ENCODE data around the gene USHBP1. TPM values are rescaled to one million over a fixed set of nuclear protein-coding genes. Genes with fewer than 3 reads are reported as not detected.
A peak's percentile ranks its signal among the peaks of the same experiment; 100 is the strongest.

USHBP1 gene
- total RNA-seq, 2 experiments from 2014 or later, result 0.20 TPM; not detected in 1

DNA sequence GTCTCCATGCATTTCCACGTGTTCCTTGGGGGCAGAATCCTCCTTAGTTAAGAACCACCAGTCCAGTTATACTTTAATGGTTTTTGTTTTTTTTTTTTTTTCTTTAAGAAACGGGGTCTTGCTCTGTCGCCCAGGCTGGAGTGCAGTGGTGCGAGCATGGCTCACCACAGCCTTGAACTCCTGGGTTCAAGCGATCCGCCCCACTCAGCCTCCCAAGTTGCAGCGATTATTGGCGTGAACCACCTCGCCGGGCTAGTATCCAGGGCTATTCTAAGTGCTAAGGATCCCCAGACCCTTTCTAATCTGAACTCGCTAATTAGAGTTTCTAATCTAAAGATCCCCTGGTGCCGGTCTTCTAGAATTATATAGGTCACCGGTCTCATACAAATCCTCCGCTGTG lies 29.1 kb upstream of the USHBP1 start:
- H3K27me3 Mint-ChIP-seq (ENCODE audit: low read depth), result no peaks in the 10 kb centered on the region
- H3K27ac Mint-ChIP-seq, result no peak overlapping the region
- no peak overlapping the region for H3K4me3 Mint-ChIP-seq
- DNase-seq, result no peak
- H3K9me3 Mint-ChIP-seq, result no peaks in the 10 kb centered on the region
- peaks cover 8% of the 10 kb centered on the region for H3K4me1 Mint-ChIP-seq (ENCODE audit: low read depth)
- peaks cover 4% of the 10 kb centered on the region for H3K36me3 Mint-ChIP-seq (ENCODE audit: low read depth)
- CTCF ChIA-PET, result interaction anchor here (0.7 to 2.4 kb wide), 7 partner anchors 10 to 817 kb away, joined by 4 to 11 read pairs (median 8); partner anchors contain the start of genes ABHD8, ANKLE1, DDA1 and MRPL34
- intact Hi-C loops (cut with micrococcal nuclease), result loop anchor here (2.0 kb wide), 2 partner anchors 43 to 157 kb away; partner anchors contain the start of gene GTPBP3

DNA sequence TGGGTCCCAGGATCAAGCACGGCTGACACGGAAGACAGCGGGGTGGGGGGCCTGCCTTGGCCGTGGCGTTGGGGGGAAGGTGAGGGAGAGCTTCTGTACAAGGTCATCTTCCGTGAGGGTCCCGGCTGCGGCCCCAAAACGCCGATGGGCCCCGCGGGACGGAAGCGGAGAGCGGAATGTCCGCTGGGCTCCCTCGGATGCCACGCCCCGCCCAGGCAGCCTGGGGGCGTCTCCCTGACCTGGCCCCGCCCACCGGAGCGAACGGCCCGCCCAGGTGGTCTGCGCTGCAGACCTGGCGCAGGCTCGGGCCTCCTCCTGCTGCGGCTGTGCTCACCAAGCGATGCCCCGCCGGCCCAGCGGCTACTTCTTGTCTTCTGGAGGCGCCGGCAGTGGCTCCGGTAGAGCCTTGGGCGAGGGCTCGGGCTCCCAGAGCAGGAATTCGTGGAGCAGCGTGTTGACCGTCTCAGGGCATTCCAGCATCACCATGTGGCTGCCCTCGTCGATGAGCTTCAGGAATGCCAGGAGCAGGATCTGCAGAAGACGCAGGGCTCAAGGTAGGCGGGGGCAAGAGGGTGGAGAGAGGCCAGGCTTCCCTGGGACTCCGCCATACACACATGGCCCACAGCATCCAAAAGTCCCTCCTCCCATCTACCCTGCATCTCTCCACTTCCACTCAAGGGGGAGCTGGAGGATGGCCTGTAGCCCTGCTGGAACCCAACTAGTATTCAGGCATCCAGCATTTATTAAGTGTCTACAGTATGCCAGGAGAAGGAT lies 27.9 kb upstream of the USHBP1 start:
- peak overlapping the region; percentile 87 for H3K4me3 Mint-ChIP-seq
- H3K27me3 Mint-ChIP-seq (ENCODE audit: low read depth), result no peaks in the 10 kb centered on the region
- intact Hi-C loops (cut with micrococcal nuclease), result loop anchor here (1.0 to 2.0 kb wide), 6 partner anchors 13 to 158 kb away; partner anchors contain the start of genes GTPBP3 and MRPL34
- peak overlapping the region; percentile 56 for H3K27ac Mint-ChIP-seq
- no peaks in the 10 kb centered on the region for H3K36me3 Mint-ChIP-seq (ENCODE audit: low read depth)
- H3K4me1 Mint-ChIP-seq (ENCODE audit: low read depth), result peaks cover 8% of the 10 kb centered on the region
- H3K9me3 Mint-ChIP-seq, result no peaks in the 10 kb centered on the region
- CTCF ChIA-PET, result interaction anchor here (0.6 to 2.4 kb wide), 13 partner anchors 9 to 816 kb away, joined by 3 to 11 read pairs (median 4); partner anchors contain the start of genes ABHD8, ANKLE1 and MRPL34
- DNase-seq, result peak; percentile 88

DNA sequence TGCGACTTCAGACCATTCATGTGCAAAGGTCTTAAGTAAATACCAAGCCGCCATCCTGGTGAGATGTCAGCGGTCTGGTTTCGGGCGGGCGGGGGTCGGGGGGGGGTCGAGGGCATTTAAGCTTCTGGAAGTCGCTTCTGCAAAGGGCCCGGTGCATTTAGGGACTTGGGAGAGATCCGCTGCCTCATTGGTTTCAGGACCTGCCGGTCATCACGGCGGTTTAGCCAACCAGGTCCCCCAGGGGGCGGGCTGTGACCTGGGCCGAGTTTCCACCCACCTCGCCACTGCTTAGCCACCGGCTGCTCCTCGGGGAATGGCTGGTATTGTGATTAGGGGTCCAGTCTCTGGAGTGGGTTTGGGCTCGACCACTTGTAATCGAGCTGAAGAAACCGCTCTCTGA lies 24.9 kb upstream of the USHBP1 start:
- no peaks in the 10 kb centered on the region for H3K27me3 Mint-ChIP-seq (ENCODE audit: low read depth)
- no peak overlapping the region for H3K27ac Mint-ChIP-seq
- no peak overlapping the region for H3K4me3 Mint-ChIP-seq
- peak; percentile 65 for DNase-seq
- no peaks in the 10 kb centered on the region for H3K9me3 Mint-ChIP-seq
- CTCF ChIA-PET, result interaction anchor here (0.7 to 1.9 kb wide), 3 partner anchors 15 to 190 kb away, joined by 3 to 8 read pairs (median 3); no protein-coding TSS in a partner anchor
- peaks cover 5% of the 10 kb centered on the region for H3K36me3 Mint-ChIP-seq (ENCODE audit: low read depth)
- intact Hi-C loops (cut with micrococcal nuclease), result loop anchor here (10.0 kb wide), 1 partner anchor 575 kb away; the partner anchor contains the start of gene NWD1
- H3K4me1 Mint-ChIP-seq (ENCODE audit: low read depth), result peaks cover 5% of the 10 kb centered on the region

DNA sequence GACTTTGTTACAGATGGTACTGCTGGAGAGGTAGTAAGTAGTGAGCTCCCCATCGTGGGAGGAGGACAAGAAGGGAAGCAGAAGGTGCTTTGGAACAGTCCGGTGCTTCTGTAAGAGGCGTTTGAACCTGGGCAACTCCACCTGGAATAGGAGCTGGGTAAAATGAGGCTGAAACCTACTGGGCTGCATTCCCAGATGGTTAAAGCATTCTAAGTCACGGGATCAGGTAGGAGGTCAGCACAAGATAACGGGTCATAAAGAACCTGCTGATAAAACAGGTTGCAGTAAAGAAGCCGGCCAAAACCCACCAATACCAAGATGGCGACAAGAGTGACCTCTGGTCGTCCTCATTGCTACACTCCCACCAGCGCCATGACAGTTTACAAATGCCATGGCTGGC lies 22.2 kb upstream of the USHBP1 start:
- H3K27ac Mint-ChIP-seq, result no peak overlapping the region
- H3K27me3 Mint-ChIP-seq (ENCODE audit: low read depth), result no peaks in the 10 kb centered on the region
- peaks cover 17% of the 10 kb centered on the region for H3K36me3 Mint-ChIP-seq (ENCODE audit: low read depth)
- H3K4me1 Mint-ChIP-seq (ENCODE audit: low read depth), result peaks cover 8% of the 10 kb centered on the region
- CTCF ChIA-PET, result interaction anchor here (1.4 kb wide), 1 partner anchor 27 kb away, joined by 3 read pairs; no protein-coding TSS in a partner anchor
- DNase-seq, result no peak
- H3K4me3 Mint-ChIP-seq, result no peak overlapping the region
- H3K9me3 Mint-ChIP-seq, result no peaks in the 10 kb centered on the region
- intact Hi-C loops (cut with micrococcal nuclease), result loop anchor here (10.0 kb wide), 1 partner anchor 572 kb away; the partner anchor contains the start of gene NWD1

DNA sequence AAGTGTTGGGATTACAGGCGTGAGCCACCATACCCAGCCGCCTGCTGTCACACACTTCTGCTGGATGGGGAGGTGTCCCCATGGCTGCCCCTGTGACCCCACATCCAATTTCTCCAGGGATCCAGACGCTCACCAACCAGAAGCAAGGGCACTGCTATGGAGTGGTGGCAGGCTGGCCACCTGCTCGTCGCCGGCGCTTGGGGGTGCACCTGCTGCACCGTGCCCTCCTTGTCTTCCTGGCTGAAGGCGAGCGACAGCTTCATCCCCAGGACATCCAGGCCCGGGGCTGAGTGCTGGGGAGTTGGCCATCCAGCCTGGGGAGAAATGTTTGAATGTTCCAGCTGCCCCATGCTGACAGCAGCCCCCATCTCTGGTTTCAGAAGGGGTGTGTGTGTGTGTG lies 21.7 kb upstream of the USHBP1 start:
- no peak for DNase-seq
- Mint-ChIP-seq H3K4me1 (ENCODE audit: low read depth) (peaks cover 11% of the 10 kb centered on the region), H3K4me3 (no peak overlapping the region), H3K9me3 (no peaks in the 10 kb centered on the region), H3K27ac (no peak overlapping the region), H3K27me3 (ENCODE audit: low read depth) (no peaks in the 10 kb centered on the region), H3K36me3 (ENCODE audit: low read depth) (peaks cover 17% of the 10 kb centered on the region)
- intact Hi-C loops (cut with micrococcal nuclease), result loop anchor here (10.0 kb wide), 1 partner anchor 571 kb away; the partner anchor contains the start of gene NWD1
- CTCF ChIA-PET, result interaction anchor here (1.4 kb wide), 1 partner anchor 26 kb away, joined by 3 read pairs; no protein-coding TSS in a partner anchor

DNA sequence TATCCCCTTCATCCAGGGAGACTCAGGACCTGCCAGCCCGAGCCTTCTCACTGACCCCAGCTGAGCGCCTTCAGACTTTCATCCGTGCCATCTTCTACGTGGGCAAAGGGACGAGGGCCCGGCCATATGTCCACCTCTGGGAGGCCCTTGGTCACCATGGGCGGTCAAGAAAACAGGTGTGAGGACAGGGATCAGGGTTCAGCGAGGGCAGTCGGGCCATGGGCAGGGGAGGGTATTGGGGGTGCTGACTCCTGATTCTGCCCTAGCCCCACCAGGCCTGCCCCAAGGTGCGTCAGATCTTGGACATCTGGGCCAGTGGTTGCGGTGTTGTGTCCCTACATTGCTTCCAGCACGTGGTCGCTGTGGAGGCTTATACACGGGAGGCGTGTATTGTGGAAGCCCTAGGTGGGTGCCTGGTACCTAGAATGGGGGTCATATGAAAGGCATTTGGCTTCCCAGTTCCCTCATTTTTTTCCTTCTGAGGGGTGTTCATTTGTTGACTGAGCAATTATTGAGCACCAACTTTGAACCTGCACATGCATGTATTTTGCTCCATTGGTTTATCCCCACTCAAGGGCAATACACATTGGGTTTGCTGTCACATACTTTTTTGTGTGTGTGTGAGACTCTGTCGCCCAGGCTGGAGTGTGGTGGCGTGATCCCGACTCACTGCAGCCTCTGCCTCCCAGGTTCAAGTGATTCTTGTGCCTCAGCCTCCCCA lies 21.0 kb upstream of the USHBP1 start:
- no peak for DNase-seq
- Mint-ChIP-seq H3K4me3 (no peak overlapping the region), H3K27me3 (ENCODE audit: low read depth) (no peaks in the 10 kb centered on the region), H3K27ac (no peak overlapping the region), H3K4me1 (ENCODE audit: low read depth) (peaks cover 13% of the 10 kb centered on the region), H3K36me3 (ENCODE audit: low read depth) (peaks cover 17% of the 10 kb centered on the region), H3K9me3 (no peaks in the 10 kb centered on the region)
- intact Hi-C loops (cut with micrococcal nuclease), result loop anchor here (10.0 kb wide), 1 partner anchor 571 kb away; the partner anchor contains the start of gene NWD1
- CTCF ChIA-PET, result interaction anchor here (0.7 to 1.4 kb wide), 2 partner anchors 25 to 242 kb away, joined by 3 read pairs; no protein-coding TSS in a partner anchor

DNA sequence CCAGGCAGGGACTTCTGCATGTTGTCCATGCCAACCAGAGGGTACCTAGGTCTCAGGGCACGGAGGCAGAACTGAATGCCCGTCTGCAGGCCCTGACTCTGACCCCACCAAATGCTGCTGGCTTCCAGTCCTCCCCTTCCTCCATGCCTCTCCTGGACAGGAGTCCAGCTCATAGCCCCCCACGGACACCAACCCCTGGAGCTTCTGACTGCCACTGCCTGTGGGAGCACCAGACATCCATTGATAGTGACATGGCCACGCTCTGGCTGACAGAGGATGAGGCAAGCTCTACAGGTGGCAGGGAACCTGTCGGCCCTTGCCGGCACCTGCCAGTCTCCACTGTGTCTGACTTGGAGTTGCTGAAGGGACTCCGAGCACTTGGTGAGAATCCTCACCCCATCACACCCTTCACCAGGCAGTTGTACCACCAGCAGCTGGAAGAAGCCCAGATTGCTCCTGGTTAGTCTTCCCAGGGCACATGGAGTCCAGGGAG lies 19.0 kb upstream of the USHBP1 start:
- no peaks in the 10 kb centered on the region for H3K9me3 Mint-ChIP-seq
- peaks cover 13% of the 10 kb centered on the region for H3K4me1 Mint-ChIP-seq (ENCODE audit: low read depth)
- H3K27me3 Mint-ChIP-seq (ENCODE audit: low read depth), result no peaks in the 10 kb centered on the region
- peak overlapping the region; percentile 22 for H3K4me3 Mint-ChIP-seq
- H3K36me3 Mint-ChIP-seq (ENCODE audit: low read depth), result peaks cover 17% of the 10 kb centered on the region
- no peak for DNase-seq
- no peak overlapping the region for H3K27ac Mint-ChIP-seq
- CTCF ChIA-PET, result interaction anchor here (0.6 to 6.2 kb wide), 14 partner anchors 9 to 295 kb away, joined by 3 to 59 read pairs (median 3); partner anchors contain the start of genes ABHD8, BABAM1, MRPL34 and USHBP1
- intact Hi-C loops (cut with micrococcal nuclease), result loop anchor here (5.0 to 10.0 kb wide), 2 partner anchors 66 to 569 kb away; partner anchors contain the start of genes NWD1 and USE1

DNA sequence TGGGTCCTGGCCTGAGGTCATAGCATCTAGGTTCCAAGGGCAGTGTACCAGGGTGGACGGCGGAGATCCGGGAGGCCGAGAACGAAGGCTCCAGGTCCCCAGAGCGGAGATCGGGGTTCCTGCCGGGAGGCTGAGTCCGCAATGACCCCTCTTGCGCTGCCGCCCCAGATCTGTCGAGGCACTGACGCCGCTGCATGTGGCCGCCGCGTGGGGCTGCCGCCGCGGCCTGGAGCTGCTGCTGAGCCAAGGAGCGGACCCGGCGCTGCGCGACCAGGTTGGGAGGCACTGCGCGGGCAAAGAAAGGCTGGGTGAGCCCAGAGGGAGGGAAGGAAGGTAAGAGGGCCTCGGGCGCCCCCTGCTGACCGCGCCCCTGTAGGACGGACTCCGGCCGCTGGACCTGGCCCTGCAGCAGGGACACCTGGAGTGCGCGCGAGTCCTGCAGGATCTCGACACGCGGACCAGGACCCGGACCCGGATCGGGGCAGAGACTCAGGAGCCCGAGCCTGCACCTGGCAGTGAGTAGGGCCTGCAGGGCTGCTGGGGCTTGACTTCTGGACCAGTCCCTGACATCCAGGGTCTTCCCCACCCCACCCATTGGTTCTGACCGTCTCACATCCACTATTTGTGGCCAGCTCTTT lies 18.1 kb upstream of the USHBP1 start:
- Mint-ChIP-seq H3K9me3 (no peaks in the 10 kb centered on the region), H3K27me3 (ENCODE audit: low read depth) (no peaks in the 10 kb centered on the region), H3K4me1 (ENCODE audit: low read depth) (peaks cover 13% of the 10 kb centered on the region), H3K4me3 (peak overlapping the region; percentile 85), H3K27ac (no peak overlapping the region), H3K36me3 (ENCODE audit: low read depth) (peaks cover 17% of the 10 kb centered on the region)
- intact Hi-C loops (cut with micrococcal nuclease), result loop anchor here (1.0 to 10.0 kb wide), 7 partner anchors 21 to 568 kb away; partner anchors contain the start of genes NWD1 and USE1
- CTCF ChIA-PET, result interaction anchor here (0.5 to 6.2 kb wide), 13 partner anchors 10 to 294 kb away, joined by 3 to 59 read pairs (median 4); partner anchors contain the start of genes BABAM1, OCEL1, USE1 and USHBP1
- peak; percentile 87 for DNase-seq

DNA sequence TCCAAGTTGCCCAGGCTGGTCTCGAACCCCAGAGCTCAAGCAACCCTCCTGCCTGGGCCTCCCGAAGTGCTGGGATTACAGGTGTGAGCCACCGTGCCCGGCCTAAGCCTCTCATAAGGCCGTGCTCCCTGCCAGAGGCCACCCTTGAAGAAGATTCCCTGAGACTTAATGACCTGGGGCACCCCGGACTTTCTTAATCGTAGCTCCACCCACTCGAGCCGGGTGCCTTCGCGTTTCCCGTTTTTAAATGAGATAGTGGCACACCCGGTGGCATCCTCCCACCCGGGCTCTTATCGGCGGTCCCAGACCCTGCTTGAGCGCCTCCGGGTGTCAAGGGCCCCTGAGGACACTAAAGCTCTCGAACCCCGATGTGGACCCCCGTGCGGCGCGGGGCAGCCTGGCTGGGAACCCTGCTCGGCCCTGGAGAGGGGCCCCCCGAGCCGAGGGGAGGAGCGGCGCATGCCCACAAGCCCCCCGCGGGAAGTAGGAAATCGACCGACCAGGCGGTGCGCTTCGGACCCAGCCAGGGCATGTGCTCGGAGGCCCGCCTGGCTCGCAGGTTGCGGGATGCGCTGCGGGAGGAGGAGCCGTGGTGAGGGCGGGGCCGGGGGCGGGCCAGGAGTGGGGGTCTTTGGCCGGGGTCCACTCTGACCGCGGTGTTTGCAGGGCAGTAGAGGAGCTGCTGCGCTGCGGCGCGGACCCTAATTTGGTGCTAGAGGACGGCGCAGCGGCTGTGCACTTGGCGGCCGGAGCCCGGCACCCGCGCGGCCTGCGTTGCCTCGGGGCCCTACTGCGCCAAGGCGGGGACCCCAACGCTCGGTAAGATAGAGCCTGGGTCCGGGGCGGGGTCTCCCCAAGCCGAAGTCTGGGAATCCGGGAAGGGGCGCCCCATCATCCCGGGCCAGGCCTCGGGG lies 17.1 kb upstream of the USHBP1 start, which contains the start of gene ANKLE1:
TSS of gene ANKLE1 (plus strand) at position 511 of the 914 bp plus-strand sequence. CDS start at position 531, 20 bp downstream.
- Mint-ChIP-seq H3K9me3 (no peaks in the 10 kb centered on the region), H3K4me3 (peak within 1 kb of the TSS; percentile 85), H3K27me3 (ENCODE audit: low read depth) (no peaks in the 10 kb centered on the region), H3K4me1 (ENCODE audit: low read depth) (peaks cover 13% of the 10 kb centered on the region), H3K36me3 (ENCODE audit: low read depth) (peaks cover 19% of the 10 kb centered on the region), H3K27ac (no peak within 1 kb of the TSS)
- intact Hi-C loops (cut with micrococcal nuclease), result loop anchor here (1.0 to 10.0 kb wide), 7 partner anchors 20 to 567 kb away; partner anchors contain the start of genes NWD1 and USE1
- CTCF ChIA-PET, result interaction anchor here (0.5 to 6.2 kb wide), 13 partner anchors 11 to 213 kb away, joined by 3 to 59 read pairs (median 3); partner anchors contain the start of genes BABAM1, OCEL1, USE1 and USHBP1
- DNase-seq, result peak; percentile 54

DNA sequence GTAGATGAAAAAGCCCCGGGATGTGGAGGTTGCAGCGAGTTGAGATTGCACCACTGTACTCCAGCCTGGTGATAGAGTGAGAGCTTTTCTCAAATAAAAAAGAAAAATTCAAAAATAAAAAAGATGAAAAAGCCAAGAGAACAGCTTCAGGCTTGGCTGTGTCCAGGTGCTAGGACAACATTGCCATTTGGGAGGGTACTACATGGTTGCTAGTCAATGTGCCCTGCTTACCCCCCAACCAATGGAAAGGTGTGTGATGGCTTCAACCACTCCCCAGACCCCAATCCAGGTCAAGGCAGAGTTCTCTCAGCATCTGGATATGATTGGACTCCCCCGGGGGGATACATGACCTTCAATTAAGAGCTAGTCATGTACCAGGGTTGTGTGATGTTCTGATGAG lies 14.9 kb upstream of the USHBP1 start:
- intact Hi-C loops (cut with micrococcal nuclease), result no loop called here
- H3K4me1 Mint-ChIP-seq (ENCODE audit: low read depth), result peaks cover 13% of the 10 kb centered on the region
- CTCF ChIA-PET, result interaction anchor here (5.2 to 6.2 kb wide), 2 partner anchors 14 to 20 kb away, joined by 38 to 59 read pairs; partner anchors contain the start of genes BABAM1 and USHBP1
- H3K27ac Mint-ChIP-seq, result no peak overlapping the region
- DNase-seq, result no peak
- H3K4me3 Mint-ChIP-seq, result no peak overlapping the region
- no peaks in the 10 kb centered on the region for H3K27me3 Mint-ChIP-seq (ENCODE audit: low read depth)
- peaks cover 22% of the 10 kb centered on the region for H3K36me3 Mint-ChIP-seq (ENCODE audit: low read depth)
- H3K9me3 Mint-ChIP-seq, result no peaks in the 10 kb centered on the region
